ENCODE results near the gene TFF1.
"Not testable (repeated sequence)": the region's sequence is repeated elsewhere in the genome, so short reads cannot be mapped to it uniquely, and the experiment has no call there.

Gene TFF1

GRCh38 chr21:42411891-42412635, 45.7 kb upstream of the TFF1 start:
- no peak overlapping the region for H3K4me3 ChIP-seq
- DNase-seq (ENCODE audit: low spot score) = no peak
- TF ChIP-seq CTCF (IDR thresholded peaks at IDR 0.05) = no peak
- no peak overlapping the region for H3K27ac ChIP-seq

- Histone ChIP-seq H3K27ac (no peak overlapping the region), H3K4me3 (no peak overlapping the region)
- no peak for TF ChIP-seq CTCF (IDR thresholded peaks at IDR 0.05)
- DNase-seq (ENCODE audit: low spot score) = no peak
Measured at GRCh38 chr21:42411197-42411869, 45.0 kb upstream of the TFF1 start.

DNA sequence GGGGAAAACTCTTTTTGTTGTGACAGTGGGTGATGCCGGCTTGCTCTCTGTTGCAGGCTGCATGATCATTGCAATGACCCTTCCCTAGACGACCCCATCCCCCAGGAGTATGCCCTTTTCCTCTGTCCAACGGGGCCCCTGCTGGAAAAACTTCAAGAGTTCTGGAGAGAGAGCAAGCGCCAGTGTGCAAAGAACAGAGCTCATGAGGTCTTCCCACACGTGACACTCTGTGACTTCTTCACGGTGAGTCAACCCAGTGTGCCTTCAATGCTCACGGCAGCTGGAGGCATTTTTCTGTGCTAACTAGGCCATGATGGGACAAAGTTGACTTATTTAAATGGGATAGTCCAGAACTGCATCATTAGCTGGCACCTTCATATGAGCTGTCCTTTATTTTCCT, 43.0 kb upstream of the TFF1 start:
- DNase-seq (ENCODE audit: low spot score) = no peak
- H3K4me3 ChIP-seq = no peak overlapping the region
- no peak overlapping the region for H3K27ac ChIP-seq
- no peak for TF ChIP-seq CTCF (IDR thresholded peaks at IDR 0.05)

- H3K27ac ChIP-seq; H3K4me3 ChIP-seq; DNase-seq (ENCODE audit: low spot score): not testable (repeated sequence)
Measured at GRCh38 chr21:42408718-42409117, 42.4 kb upstream of the TFF1 start.

DNA sequence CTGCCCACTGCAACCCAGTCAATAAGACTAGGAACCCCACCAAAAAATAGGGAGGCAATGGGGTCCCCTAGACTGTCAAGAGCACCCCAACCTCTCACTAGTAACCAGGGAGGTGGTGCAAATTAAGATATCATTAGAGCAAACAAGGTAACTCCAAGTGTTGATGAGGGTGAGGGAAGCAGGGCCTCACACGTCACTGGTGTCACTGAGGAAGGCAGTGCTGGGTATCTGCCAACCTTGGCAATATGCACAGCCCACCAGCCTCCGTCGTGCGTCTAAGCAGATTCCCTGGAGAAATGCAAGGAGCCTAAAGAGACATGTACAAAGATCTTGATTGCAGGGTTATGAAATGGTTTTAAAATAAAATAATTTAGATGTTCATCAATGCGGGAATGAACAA, 41.1 kb upstream of the TFF1 start:
- DNase-seq (ENCODE audit: low spot score) = no peak
- Histone ChIP-seq H3K4me3 (no peak overlapping the region), H3K27ac (no peak overlapping the region)
- no peak for TF ChIP-seq CTCF (IDR thresholded peaks at IDR 0.05)

GRCh38 chr21:42406866-42407265, 40.5 kb upstream of the TFF1 start:
- DNase-seq (ENCODE audit: low spot score) = no peak
- no peak for TF ChIP-seq CTCF (IDR thresholded peaks at IDR 0.05)
- H3K4me3 ChIP-seq = no peak overlapping the region
- H3K27ac ChIP-seq = no peak overlapping the region

- H3K27ac ChIP-seq = no peak overlapping the region
- no peak for TF ChIP-seq CTCF (IDR thresholded peaks at IDR 0.05)
- DNase-seq (ENCODE audit: low spot score) = no peak
- no peak overlapping the region for H3K4me3 ChIP-seq
Measured at GRCh38 chr21:42406201-42406621, 39.9 kb upstream of the TFF1 start.

Measured in coronary artery (tissue), 2 donors.